Bronchial epithelial cell (primary cell): Measurements from ENCODE around the gene THAP2. TPM values are rescaled to one million over a fixed set of nuclear protein-coding genes. Genes with fewer than 3 reads are reported as not detected.
A peak's percentile ranks its signal among the peaks of the same experiment; 100 is the strongest.

Source experiments
- DNase-seq: peaks from one replicate; pipeline ENCODE4 v3.0.0-alpha.2; 2010; ENCODE audit warnings: low read depth
- FAIRE-seq: peaks from 2 replicates; lab custom pipeline; 2011; peaks lifted over from hg19 to GRCh38; lab: Jason Lieb, UNC
- H3K27me3 ChIP-seq: 2 replicates; pipeline ENCODE4 v1.5.1; 2011; ENCODE audit warnings: low read length; ENCODE audit not compliant: control insufficient read depth, insufficient read depth
- H3K36me3 ChIP-seq: 2 replicates; pipeline ENCODE4 v1.5.1; 2011; ENCODE audit warnings: low read length; ENCODE audit not compliant: control insufficient read depth, insufficient read depth
- H3K4me3 ChIP-seq: 2 replicates; pipeline ENCODE4 v1.5.1; 2011; ENCODE audit warnings: mild to moderate bottlenecking, low read depth, low read length, control low read depth
- total RNA-seq: library from RNA; depleted of rRNA; stranded (reverse); fragments of >200 nt; gene quantifications from 2 replicates; pipeline ENCODE4 v1.2.1, GENCODE V29; 2014
- TF ChIP-seq, protein P1 (sequence below): IDR thresholded peaks from 2 replicates; pipeline ENCODE4 v1.5.1; 2011; ENCODE audit warnings: mild to moderate bottlenecking, moderate library complexity, low read length, control low read depth, inconsistent platforms; ENCODE audit not compliant: insufficient read depth, severe bottlenecking

THAP2 gene
- total RNA-seq, 1 donor from 2014 or later, result 2.6 TPM

DNA sequence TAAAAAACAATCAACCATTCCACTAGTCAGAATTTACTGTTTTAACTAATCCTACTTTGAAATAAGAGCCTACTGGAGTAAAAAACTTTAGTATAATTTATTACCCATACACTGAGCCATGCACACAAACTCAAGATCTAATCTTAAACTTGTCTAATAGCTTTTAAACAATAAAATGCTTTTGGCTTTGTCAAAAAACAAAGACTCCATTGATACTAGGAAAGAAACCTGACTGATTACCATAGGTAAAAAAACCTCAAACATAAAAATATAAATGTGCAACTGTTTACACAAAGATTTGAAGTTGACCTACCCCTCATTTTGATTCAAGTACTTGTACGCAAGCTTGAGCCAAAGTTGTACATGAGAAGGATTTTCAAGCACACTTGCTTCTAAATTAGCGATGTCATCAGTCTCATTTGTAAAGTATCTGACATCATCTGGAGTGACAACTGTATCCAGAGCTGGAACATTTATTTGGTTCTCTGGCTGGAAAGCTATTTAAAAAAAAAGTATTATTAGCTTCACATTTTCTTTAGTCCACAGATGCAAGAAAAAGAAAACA is 36.6 kb upstream of the THAP2 start:
- Histone ChIP-seq H3K4me3 (no peak overlapping the region), H3K27me3 (no peaks in the 10 kb centered on the region), H3K36me3 (peaks cover 10% of the 10 kb centered on the region)
- TF ChIP-seq, protein P1, sequence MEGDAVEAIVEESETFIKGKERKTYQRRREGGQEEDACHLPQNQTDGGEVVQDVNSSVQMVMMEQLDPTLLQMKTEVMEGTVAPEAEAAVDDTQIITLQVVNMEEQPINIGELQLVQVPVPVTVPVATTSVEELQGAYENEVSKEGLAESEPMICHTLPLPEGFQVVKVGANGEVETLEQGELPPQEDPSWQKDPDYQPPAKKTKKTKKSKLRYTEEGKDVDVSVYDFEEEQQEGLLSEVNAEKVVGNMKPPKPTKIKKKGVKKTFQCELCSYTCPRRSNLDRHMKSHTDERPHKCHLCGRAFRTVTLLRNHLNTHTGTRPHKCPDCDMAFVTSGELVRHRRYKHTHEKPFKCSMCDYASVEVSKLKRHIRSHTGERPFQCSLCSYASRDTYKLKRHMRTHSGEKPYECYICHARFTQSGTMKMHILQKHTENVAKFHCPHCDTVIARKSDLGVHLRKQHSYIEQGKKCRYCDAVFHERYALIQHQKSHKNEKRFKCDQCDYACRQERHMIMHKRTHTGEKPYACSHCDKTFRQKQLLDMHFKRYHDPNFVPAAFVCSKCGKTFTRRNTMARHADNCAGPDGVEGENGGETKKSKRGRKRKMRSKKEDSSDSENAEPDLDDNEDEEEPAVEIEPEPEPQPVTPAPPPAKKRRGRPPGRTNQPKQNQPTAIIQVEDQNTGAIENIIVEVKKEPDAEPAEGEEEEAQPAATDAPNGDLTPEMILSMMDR, result no peak
- FAIRE-seq, result no peak
- peak; percentile 23 for DNase-seq

DNA sequence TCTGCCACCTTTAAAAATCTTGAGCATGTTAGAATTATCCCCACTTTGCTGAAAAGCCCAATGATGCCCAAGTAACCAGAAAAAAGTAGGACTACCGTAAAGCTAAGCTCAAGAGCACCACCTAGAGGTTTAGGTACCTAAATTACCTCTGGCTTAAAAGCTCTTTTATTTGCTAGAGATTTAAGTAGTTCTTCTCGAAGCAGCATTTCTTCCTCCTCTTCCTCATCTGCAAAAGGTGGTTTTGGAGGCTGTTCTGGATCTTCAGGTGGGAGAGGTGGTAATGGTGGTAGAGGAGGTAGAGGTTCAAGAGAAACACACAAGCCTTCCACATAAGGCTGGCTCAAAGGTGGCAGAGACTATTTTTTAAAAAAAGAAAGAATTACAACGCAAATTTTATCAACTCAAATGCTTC is 27.4 kb upstream of the THAP2 start:
- DNase-seq (peak; percentile 72), FAIRE-seq (no peak)
- Histone ChIP-seq H3K36me3 (peaks cover 11% of the 10 kb centered on the region), H3K27me3 (no peaks in the 10 kb centered on the region), H3K4me3 (no peak overlapping the region)
- TF ChIP-seq, protein P1, result peak; percentile 62

DNA sequence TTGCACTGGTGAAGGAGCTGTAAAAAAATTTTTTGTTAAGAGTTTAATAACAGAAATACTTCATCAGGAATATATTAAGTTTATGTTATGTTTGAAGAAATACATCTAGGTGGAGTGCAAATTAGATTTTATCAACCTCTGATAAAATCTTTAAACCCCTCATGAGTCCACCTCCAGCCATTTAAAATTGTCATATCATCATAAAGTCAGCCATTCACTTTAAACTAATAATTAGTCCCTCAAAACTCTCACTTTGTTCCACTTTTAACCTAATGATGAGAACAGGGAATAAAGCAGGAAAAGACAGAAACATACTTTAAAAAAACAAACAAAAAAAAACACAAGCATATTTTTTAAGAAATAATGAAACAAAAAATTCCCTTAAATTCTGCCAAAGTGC is 25.6 kb upstream of the THAP2 start:
- DNase-seq, result no peak
- Histone ChIP-seq H3K27me3 (no peaks in the 10 kb centered on the region), H3K4me3 (no peak overlapping the region), H3K36me3 (peaks cover 13% of the 10 kb centered on the region)
- FAIRE-seq, result no peak
- TF ChIP-seq, protein P1, result no peak

DNA sequence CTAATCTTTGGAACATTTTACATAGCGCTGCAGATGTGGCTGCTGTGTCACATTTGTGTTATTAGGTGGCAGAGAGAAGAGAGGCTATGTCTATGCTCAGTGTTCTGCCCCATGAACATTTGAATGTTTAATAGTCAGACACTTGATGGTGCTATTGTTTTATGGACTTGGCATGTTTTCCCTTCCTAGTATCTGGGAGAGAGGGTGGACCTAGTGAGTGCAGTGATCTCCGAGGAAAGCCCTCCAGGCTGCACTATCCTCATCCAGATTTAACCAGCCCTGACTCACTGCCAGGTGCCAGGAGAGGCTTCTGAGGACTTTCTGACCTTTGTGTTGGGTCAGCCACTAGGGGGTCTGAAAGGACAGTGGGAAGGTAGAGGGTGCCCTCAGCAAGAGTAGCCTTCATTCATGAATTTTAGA is 24.8 kb upstream of the THAP2 start:
- no peak overlapping the region for H3K4me3 ChIP-seq
- FAIRE-seq (no peak), DNase-seq (no peak)
- no peaks in the 10 kb centered on the region for H3K27me3 ChIP-seq
- TF ChIP-seq, protein P1, result peak; percentile 8
- H3K36me3 ChIP-seq, result peaks cover 12% of the 10 kb centered on the region

DNA sequence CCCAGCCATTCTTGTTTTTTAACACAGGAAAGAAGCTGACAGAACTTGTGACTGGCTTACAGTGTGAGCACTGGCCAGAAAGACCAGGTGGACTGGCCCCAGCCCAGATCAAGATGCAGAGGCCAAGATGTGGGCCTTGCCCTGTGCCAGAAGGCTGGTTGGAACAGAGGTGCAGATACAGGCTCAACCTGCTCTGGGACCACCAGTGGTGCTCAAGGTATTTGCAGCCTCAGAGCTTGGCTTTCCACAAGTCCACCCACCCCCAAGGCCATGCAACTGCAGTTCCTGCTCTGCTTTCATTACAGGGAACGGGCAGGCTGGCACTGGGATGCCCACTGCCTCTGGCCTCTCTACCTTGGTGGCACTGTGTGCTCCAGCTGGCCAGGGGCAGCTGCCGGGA is 23.8 kb upstream of the THAP2 start:
- TF ChIP-seq, protein P1, result no peak
- Histone ChIP-seq H3K36me3 (peaks cover 14% of the 10 kb centered on the region), H3K27me3 (no peaks in the 10 kb centered on the region), H3K4me3 (no peak overlapping the region)
- DNase-seq, result no peak
- no peak for FAIRE-seq

DNA sequence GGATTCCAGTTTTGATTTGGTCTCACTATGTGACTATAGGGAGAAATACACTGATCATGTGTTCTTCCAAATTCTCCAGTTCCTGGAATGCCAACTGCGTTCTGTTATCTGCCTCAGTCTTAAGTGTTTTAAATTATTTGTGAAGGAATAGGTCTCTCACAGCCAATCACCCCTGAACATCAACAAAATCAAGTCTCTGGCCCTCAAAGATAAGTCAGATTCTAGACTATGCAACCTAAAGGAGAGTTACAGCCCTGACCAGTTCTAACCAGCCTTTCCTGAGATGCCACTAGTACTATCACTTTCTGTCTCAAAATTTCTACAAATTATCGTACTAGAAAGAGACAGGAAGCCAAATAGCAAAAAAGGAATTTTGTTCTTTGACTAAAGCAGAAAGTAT is 22.7 kb upstream of the THAP2 start:
- TF ChIP-seq, protein P1, result no peak
- Histone ChIP-seq H3K4me3 (no peak overlapping the region), H3K27me3 (no peaks in the 10 kb centered on the region), H3K36me3 (peaks cover 11% of the 10 kb centered on the region)
- DNase-seq (no peak), FAIRE-seq (no peak)
